ENCODE data around the gene ZNF670. TPM values are rescaled to one million over a fixed set of nuclear protein-coding genes. Genes with fewer than 3 reads are reported as not detected.

Gene ZNF670
- total and polyA plus RNA-seq, 9 of the 15 experiments (the other 6 are each of a cell fraction or from before 2014, with no cell fraction given), result 7.1 to 23.4 (median 11.8) TPM

- TF ChIP-seq SFPQ (IDR thresholded peaks at IDR 0.05; ENCODE audit: low read depth, low read length) (no peak), MITF (IDR thresholded peaks at IDR 0.05) (no peak), TAL1 (IDR thresholded peaks at IDR 0.05) (no peak), ZNF780A (CRISPR knock-in tag; IDR thresholded peaks at IDR 0.05) (no peak), TAF1 (IDR thresholded peaks at IDR 0.05; ENCODE audit: control insufficient read depth, extremely low read depth, insufficient read depth, low read length, severe bottlenecking) (peak; percentile 76), ZNF436 (CRISPR knock-in tag; IDR thresholded peaks at IDR 0.05) (no peak), RNF2 (IDR thresholded peaks at IDR 0.05) (peak; percentile 84; the same call in 1 of the 2 replicates), VEZF1 (CRISPR knock-in tag; IDR thresholded peaks at IDR 0.05) (peak; percentile 58; the same call in 1 of the 2 replicates), FIP1L1 (IDR thresholded peaks at IDR 0.05; ENCODE audit: low read depth, low read length, poor library complexity, severe bottlenecking) (peak; percentile 88), MEF2D (tag; conservative IDR thresholded peaks at IDR 0.05; ENCODE audit: low read depth) (no peak), KLF13 (tag; IDR thresholded peaks at IDR 0.05; ENCODE audit: borderline replicate concordance, low read depth) (peak; percentile 43; the same call in 1 of the 2 replicates), LCOR (CRISPR knock-in tag; IDR thresholded peaks at IDR 0.05) (peak; percentile 62; the same call in 1 of the 2 replicates), HNRNPL (IDR thresholded peaks at IDR 0.05; ENCODE audit: low read depth, low read length) (peak; percentile 87), ARID2 (IDR thresholded peaks at IDR 0.05) (no peak), DPF2 (IDR thresholded peaks at IDR 0.05) (0 out of 2 replicates have a peak, but pooled peaks have one; percentile 22), PHF21A (IDR thresholded peaks at IDR 0.05; ENCODE audit: borderline replicate concordance, low read depth) (no peak)
- TF ChIP-seq, protein P1, sequence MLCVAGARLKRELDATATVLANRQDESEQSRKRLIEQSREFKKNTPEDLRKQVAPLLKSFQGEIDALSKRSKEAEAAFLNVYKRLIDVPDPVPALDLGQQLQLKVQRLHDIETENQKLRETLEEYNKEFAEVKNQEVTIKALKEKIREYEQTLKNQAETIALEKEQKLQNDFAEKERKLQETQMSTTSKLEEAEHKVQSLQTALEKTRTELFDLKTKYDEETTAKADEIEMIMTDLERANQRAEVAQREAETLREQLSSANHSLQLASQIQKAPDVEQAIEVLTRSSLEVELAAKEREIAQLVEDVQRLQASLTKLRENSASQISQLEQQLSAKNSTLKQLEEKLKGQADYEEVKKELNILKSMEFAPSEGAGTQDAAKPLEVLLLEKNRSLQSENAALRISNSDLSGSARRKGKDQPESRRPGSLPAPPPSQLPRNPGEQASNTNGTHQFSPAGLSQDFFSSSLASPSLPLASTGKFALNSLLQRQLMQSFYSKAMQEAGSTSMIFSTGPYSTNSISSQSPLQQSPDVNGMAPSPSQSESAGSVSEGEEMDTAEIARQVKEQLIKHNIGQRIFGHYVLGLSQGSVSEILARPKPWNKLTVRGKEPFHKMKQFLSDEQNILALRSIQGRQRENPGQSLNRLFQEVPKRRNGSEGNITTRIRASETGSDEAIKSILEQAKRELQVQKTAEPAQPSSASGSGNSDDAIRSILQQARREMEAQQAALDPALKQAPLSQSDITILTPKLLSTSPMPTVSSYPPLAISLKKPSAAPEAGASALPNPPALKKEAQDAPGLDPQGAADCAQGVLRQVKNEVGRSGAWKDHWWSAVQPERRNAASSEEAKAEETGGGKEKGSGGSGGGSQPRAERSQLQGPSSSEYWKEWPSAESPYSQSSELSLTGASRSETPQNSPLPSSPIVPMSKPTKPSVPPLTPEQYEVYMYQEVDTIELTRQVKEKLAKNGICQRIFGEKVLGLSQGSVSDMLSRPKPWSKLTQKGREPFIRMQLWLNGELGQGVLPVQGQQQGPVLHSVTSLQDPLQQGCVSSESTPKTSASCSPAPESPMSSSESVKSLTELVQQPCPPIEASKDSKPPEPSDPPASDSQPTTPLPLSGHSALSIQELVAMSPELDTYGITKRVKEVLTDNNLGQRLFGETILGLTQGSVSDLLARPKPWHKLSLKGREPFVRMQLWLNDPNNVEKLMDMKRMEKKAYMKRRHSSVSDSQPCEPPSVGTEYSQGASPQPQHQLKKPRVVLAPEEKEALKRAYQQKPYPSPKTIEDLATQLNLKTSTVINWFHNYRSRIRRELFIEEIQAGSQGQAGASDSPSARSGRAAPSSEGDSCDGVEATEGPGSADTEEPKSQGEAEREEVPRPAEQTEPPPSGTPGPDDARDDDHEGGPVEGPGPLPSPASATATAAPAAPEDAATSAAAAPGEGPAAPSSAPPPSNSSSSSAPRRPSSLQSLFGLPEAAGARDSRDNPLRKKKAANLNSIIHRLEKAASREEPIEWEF (CRISPR knock-in tag; IDR thresholded peaks at IDR 0.05), result no peak
Measured at GRCh38 chr1:247111700-247112478, 33.3 kb upstream of the ZNF670 start (continued).

All from K562 (cell line).